Stimulated activated naive CD8-positive, alpha-beta T cell treated with anti-CD3 and anti-CD28 coated beads, Interleukin-15, Interleukin-2, amounts not matched to agents 100 ng/mL and 50 ng/mL, for 24 hours (primary cell): ENCODE measurements around the gene MACROH2A2.

ENCODE experiments used
- H3K27ac Mint-ChIP-seq: one replicate; pipeline ENCODE4 v1.8.0; 2021; ENCODE audit warnings: mild to moderate bottlenecking, mixed read lengths
- H3K27me3 Mint-ChIP-seq: one replicate; pipeline ENCODE4 v1.8.0; 2021; ENCODE audit warnings: mixed read lengths
- H3K36me3 Mint-ChIP-seq: one replicate; pipeline ENCODE4 v1.8.0; 2021; ENCODE audit warnings: low read depth, mixed read lengths
- H3K4me1 Mint-ChIP-seq: one replicate; pipeline ENCODE4 v1.8.0; 2021; ENCODE audit warnings: low read depth, mixed read lengths
- H3K4me3 Mint-ChIP-seq: one replicate; pipeline ENCODE4 v1.8.0; 2021; ENCODE audit warnings: mild to moderate bottlenecking, mixed read lengths
- H3K9me3 Mint-ChIP-seq: one replicate; pipeline ENCODE4 v1.8.0; 2021; ENCODE audit warnings: mixed read lengths

Gene MACROH2A2

DNA sequence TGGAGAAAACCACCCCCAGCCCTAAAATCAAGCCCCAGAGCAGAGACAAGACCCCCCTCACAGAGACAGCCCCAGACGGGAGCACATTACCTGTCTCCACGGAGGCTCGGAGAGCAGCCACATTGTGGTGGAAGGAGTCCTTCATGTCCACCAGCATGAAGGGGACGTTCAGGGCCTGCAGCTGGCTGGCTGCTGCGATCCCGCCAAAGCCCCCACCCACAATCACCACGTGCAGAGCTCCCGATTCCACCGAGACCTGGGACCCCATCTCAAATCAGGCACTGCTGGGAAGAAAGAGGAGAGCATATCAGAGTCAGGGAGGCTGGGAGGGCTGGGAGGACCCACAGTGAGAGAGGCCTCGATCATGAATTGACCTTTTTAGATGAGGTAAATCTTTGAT, 71.2 kb downstream of the MACROH2A2 start:
- peaks cover 7% of the 10 kb centered on the region for H3K36me3 Mint-ChIP-seq
- no peak overlapping the region for H3K27ac Mint-ChIP-seq
- no peaks in the 10 kb centered on the region for H3K4me1 Mint-ChIP-seq
- no peak overlapping the region for H3K4me3 Mint-ChIP-seq
- H3K9me3 Mint-ChIP-seq = no peaks in the 10 kb centered on the region
- H3K27me3 Mint-ChIP-seq = no peaks in the 10 kb centered on the region

- H3K27me3 Mint-ChIP-seq = no peaks in the 10 kb centered on the region
- no peak overlapping the region for H3K4me3 Mint-ChIP-seq
- H3K27ac Mint-ChIP-seq = no peak overlapping the region
- H3K4me1 Mint-ChIP-seq = no peaks in the 10 kb centered on the region
- H3K9me3 Mint-ChIP-seq = no peaks in the 10 kb centered on the region
- peaks cover 10% of the 10 kb centered on the region for H3K36me3 Mint-ChIP-seq
These were observed 71.8 kb downstream of the MACROH2A2 start for GRCh38 chr10:70124415-70124814.

GRCh38 chr10:70124918-70125317, 72.3 kb downstream of the MACROH2A2 start:
- H3K4me3 Mint-ChIP-seq = no peak overlapping the region
- peaks cover 11% of the 10 kb centered on the region for H3K36me3 Mint-ChIP-seq
- no peaks in the 10 kb centered on the region for H3K9me3 Mint-ChIP-seq
- no peaks in the 10 kb centered on the region for H3K27me3 Mint-ChIP-seq
- H3K4me1 Mint-ChIP-seq = no peaks in the 10 kb centered on the region
- H3K27ac Mint-ChIP-seq = no peak overlapping the region

DNA sequence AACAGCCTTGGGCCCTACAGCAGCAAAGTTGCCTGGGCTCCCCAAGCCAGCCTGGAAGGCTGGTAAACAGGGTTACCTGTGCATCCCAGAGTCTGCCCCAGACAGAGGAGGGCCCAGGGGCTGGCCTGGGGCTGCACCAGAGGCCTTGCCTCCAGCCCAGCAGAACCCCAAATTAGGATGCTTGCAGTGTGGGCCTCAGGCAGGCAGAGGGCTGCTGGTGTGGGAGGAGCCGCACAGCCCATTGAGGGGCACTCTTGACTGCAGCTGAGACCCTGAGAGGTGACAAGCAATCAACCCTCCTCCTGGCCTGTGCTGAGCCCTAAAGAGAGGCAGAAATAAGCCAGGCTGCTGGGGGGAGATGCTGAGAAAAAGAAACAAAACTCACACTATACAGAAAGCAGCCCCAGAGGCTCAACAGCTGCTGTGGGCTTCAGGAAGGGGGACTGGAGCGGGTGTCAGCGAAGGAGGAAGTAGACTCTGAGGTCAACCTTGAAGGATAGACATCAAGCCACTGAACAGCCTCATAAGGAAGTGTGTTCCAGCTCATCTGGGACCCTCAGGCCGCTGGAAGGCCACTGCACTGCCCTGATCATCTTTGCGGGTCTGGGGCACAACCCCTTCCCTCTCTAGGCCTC, 73.4 kb downstream of the MACROH2A2 start:
- H3K9me3 Mint-ChIP-seq = no peaks in the 10 kb centered on the region
- no peak overlapping the region for H3K27ac Mint-ChIP-seq
- no peaks in the 10 kb centered on the region for H3K27me3 Mint-ChIP-seq
- H3K36me3 Mint-ChIP-seq = peaks cover 8% of the 10 kb centered on the region
- H3K4me1 Mint-ChIP-seq = peaks cover 3% of the 10 kb centered on the region
- no peak overlapping the region for H3K4me3 Mint-ChIP-seq

DNA sequence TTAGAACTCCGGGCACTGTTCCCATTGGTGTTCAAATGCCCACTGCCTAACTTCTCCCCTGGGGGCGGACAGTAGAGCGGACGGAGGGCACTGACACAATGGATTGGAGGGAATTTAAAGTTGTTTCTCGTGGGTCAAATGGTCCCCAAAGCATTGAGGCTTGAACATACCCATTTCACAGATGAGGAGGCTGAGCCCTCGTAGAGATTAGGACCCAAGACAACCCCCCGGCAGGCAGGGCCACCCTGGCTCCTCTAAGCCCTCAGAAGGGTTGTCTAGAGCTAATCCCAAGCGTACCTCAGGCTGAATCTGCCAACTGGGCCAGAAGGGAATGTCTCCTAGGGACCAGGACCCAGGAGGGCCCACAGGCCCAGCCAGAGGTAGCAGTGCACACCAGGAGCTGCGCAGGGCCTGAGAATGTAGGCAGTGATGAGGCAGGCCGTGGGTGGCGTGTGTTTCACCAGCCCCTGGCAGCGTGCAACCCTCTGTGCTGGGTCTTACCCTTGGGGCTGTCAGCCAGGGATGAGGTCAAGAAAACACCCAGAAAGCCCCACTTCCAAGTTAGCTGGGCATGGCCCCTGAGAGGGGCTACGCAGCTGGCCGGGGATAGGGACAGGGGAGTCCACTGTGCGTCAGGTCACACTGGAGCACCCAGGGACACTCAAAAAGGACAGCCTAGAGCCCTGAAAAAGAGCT, 74.2 kb downstream of the MACROH2A2 start:
- peaks cover 11% of the 10 kb centered on the region for H3K4me1 Mint-ChIP-seq
- H3K9me3 Mint-ChIP-seq = no peaks in the 10 kb centered on the region
- H3K27ac Mint-ChIP-seq = no peak overlapping the region
- H3K27me3 Mint-ChIP-seq = no peaks in the 10 kb centered on the region
- no peak overlapping the region for H3K4me3 Mint-ChIP-seq
- H3K36me3 Mint-ChIP-seq = peaks cover 8% of the 10 kb centered on the region

DNA sequence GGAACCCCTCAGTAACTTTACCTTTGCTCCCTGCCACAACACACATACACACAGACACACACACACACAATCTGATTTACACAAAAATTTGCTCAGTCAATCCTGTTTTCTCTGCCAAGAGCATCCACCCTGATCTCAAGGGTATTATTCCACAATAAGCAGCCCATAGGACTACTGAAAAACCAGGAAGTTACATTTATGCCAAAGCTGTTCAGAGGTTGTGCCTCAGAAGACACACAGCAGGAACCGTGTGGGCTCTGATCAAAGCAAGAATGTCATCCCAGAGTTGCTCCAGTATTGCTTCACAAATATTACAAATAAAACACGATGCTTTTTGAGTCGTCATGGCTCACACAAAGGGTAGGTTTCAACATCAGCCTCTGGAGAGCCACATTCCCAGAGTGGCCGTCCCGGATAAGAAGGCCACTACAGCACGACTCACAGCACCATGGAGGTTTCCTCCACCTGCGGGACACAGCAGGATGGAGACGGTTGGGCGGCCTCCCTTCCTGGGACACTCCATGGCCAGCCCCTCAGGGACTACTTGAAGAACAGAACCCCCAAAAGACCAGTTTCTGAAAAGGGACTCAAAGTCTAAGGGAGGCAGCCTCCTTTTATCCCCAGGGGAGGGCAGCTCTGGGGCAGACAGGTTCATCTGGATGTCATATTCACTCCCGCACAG, 78.4 kb downstream of the MACROH2A2 start:
- peak overlapping the region; percentile 90 for H3K4me3 Mint-ChIP-seq
- H3K9me3 Mint-ChIP-seq = no peaks in the 10 kb centered on the region
- H3K4me1 Mint-ChIP-seq = peaks cover 25% of the 10 kb centered on the region
- peak overlapping the region; percentile 45 for H3K27ac Mint-ChIP-seq
- no peaks in the 10 kb centered on the region for H3K27me3 Mint-ChIP-seq
- peaks cover 8% of the 10 kb centered on the region for H3K36me3 Mint-ChIP-seq

- H3K27ac Mint-ChIP-seq = peak overlapping the region; percentile 94
- H3K9me3 Mint-ChIP-seq = no peaks in the 10 kb centered on the region
- peaks cover 9% of the 10 kb centered on the region for H3K36me3 Mint-ChIP-seq
- peaks cover 25% of the 10 kb centered on the region for H3K4me1 Mint-ChIP-seq
- H3K27me3 Mint-ChIP-seq = no peaks in the 10 kb centered on the region
- peak overlapping the region; percentile 90 for H3K4me3 Mint-ChIP-seq
These were observed 78.9 kb downstream of the MACROH2A2 start for GRCh38 chr10:70131560-70131937.

- peak within 1 kb of the TSS; percentile 94 for H3K27ac Mint-ChIP-seq
- H3K27me3 Mint-ChIP-seq = no peaks in the 10 kb centered on the region
- H3K36me3 Mint-ChIP-seq = peaks cover 12% of the 10 kb centered on the region
- peak within 1 kb of the TSS; percentile 90 for H3K4me3 Mint-ChIP-seq
- H3K4me1 Mint-ChIP-seq = peaks cover 30% of the 10 kb centered on the region
- no peaks in the 10 kb centered on the region for H3K9me3 Mint-ChIP-seq
These were observed 79.7 kb downstream of the MACROH2A2 start, which contains the start of gene AIFM2 for GRCh38 chr10:70132098-70133029. Gene AIFM2, minus strand, starts transcription at chr10:70132825. Its CDS starts 8,741 bp downstream, at chr10:70124084.

DNA sequence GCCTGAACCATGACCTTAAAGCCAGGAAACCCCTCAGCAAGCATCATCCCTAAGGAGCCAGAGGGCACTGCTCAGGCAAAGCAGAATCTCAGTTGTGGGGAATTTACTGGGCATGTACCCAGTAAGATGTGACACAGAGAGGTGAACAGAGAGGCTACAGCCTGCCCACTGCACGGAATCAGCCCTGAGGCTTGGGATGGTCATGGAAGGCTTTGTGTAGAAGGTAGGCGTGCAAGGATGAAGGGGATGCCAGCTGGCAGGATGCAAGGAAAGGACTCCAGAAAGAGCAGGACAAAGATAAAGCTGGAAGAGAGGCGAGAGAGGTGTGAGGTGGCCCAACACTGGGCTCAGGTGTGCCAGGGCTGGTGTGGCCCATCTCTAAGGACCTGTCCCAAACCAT, 82.4 kb downstream of the MACROH2A2 start:
- Mint-ChIP-seq H3K36me3 (peaks cover 14% of the 10 kb centered on the region), H3K4me3 (no peak overlapping the region), H3K4me1 (peaks cover 36% of the 10 kb centered on the region), H3K9me3 (no peaks in the 10 kb centered on the region), H3K27ac (no peak overlapping the region), H3K27me3 (no peaks in the 10 kb centered on the region)

- peaks cover 36% of the 10 kb centered on the region for H3K4me1 Mint-ChIP-seq
- no peaks in the 10 kb centered on the region for H3K9me3 Mint-ChIP-seq
- H3K4me3 Mint-ChIP-seq = no peak overlapping the region
- H3K27ac Mint-ChIP-seq = no peak overlapping the region
- no peaks in the 10 kb centered on the region for H3K27me3 Mint-ChIP-seq
- peaks cover 15% of the 10 kb centered on the region for H3K36me3 Mint-ChIP-seq
These were observed 83.0 kb downstream of the MACROH2A2 start for GRCh38 chr10:70135684-70136083.

DNA sequence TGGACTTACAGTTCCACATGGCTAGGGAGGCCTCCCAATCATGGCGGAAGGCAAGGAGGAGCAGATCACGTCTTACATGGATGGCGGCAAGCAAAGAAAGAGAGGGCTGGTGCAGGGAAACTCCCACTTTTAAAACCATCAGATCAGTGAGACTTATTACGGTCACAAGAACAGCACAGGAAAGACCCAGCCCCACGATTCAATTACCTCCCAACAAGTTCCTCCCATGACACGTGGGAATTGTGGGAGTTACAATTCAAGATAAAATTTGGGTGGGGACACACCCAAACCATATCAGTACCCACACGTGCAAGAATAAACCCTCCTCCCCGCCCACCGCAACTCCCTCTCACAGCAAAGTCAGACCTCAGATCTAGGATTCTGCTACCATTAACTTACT, 84.5 kb downstream of the MACROH2A2 start:
- Mint-ChIP-seq H3K27me3 (no peaks in the 10 kb centered on the region), H3K4me3 (no peak overlapping the region), H3K27ac (peak overlapping the region; percentile 21), H3K36me3 (peaks cover 15% of the 10 kb centered on the region), H3K9me3 (no peaks in the 10 kb centered on the region), H3K4me1 (peaks cover 22% of the 10 kb centered on the region)

DNA sequence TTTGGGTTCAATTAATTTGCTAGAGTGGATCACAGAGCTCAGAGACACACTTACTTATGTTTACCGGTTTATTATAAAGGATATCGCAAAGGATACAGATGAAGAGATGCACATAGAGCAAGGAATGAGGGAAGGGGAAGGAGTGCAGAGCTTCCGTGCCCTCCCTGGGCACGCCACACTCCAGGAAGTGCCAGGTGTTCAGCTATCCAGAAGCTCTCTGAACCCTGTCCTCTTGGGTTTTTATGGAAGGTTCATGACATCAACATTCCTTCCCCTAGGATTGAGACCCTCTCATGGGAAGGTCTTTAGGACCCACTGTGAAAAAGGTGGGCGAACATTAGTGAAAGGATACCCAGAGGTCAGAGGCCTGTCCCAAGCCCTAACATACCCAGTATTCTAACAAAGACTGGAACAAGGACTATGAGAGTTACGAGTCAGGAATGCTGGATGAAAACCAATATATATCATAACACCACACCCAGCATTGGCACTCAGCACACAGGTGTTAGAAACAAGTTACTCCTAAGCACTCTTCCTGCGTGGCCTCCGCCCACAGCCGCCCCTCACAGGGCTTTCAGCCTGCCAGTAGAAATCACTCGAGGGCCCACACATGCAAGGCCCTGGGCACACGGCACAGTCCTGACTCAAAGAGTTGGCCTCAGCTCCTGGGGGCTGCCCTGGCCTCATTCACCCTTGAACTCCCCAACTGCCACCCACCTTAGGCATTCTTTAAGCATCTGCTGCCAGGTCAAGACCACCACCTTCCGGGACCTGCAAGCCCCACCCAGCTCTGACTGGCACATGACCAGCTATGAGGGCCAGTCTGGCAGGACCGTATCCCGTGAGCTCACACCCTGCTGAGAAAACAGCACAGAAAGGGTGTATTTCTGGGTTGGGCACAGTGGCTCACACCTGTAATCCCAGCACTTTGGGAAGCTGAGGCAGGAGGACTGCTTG, 85.6 kb downstream of the MACROH2A2 start:
- no peak overlapping the region for H3K27ac Mint-ChIP-seq
- H3K4me3 Mint-ChIP-seq = no peak overlapping the region
- peaks cover 15% of the 10 kb centered on the region for H3K36me3 Mint-ChIP-seq
- no peaks in the 10 kb centered on the region for H3K27me3 Mint-ChIP-seq
- H3K9me3 Mint-ChIP-seq = no peaks in the 10 kb centered on the region
- H3K4me1 Mint-ChIP-seq = peaks cover 13% of the 10 kb centered on the region

GRCh38 chr10:70139151-70139996, 86.7 kb downstream of the MACROH2A2 start:
- Mint-ChIP-seq H3K27me3 (no peaks in the 10 kb centered on the region), H3K4me3 (no peak overlapping the region), H3K9me3 (no peaks in the 10 kb centered on the region), H3K27ac (no peak overlapping the region), H3K36me3 (peaks cover 15% of the 10 kb centered on the region), H3K4me1 (peaks cover 20% of the 10 kb centered on the region)
